Fibroblast of skin of back (primary cell): ENCODE measurements around the gene GAGE1. TPM values are rescaled to one million over a fixed set of nuclear protein-coding genes. Genes with fewer than 3 reads are reported as not detected.
"Not testable (repeated sequence)": the region's sequence is repeated elsewhere in the genome, so short reads cannot be mapped to it uniquely, and the experiment has no call there.

ENCODE experiments used
- DNase-seq: peaks from one replicate; pipeline ENCODE4 v3.0.0-alpha.2; 2013
- polyA plus RNA-seq, 2 experiments: library from polyadenylated mRNA; unstranded; fragments of 120-200 nt; gene quantifications; one replicate each; pipeline ENCODE4 v1.2.1, GENCODE V29; 2013; ENCODE audit not compliant: insufficient read length in 2 of 2

The GAGE1 gene
- polyA plus RNA-seq (2013, experiment 1 of 2; ENCODE audit: insufficient read length) = not detected
- polyA plus RNA-seq (2013, experiment 2 of 2; ENCODE audit: insufficient read length) = not detected

- not testable (repeated sequence) for DNase-seq
These were observed at the start of gene GAGE1 for GRCh38 chrX:49598720-49599119. GAGE1 (plus strand) TSS chrX:49599020; CDS start chrX:49600175, 1,155 bp downstream.

- not testable (repeated sequence) for DNase-seq
These were observed 47.8 kb upstream of the GAGE1 start, which contains the start of gene GAGE12E for GRCh38 chrX:49550989-49551388. GAGE12E (plus strand) TSS chrX:49551289; CDS start chrX:49552444, 1,155 bp downstream.

DNA sequence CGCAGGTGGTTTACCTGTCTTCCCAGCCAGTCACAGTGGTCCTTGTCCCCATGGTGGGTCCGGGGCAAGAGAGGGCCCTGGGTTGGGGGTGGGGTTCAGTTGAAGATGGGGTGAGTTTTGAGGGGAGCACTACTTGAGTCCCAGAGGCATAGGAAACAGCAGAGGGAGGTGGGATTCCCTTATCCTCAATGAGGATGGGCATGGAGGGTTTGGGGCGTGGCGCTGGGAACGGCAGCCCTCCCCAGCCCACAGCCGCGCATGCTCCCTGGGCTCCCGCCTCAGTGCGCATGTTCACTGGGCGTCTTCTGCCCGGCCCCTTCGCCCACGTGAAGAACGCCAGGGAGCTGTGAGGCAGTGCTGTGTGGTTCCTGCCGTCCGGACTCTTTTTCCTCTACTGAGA is 38.3 kb upstream of the GAGE1 start, which contains the start of gene GAGE12F:
Gene GAGE12F (plus strand): TSS at position 301 of the 400 bp plus-strand sequence. CDS start 1,155 bp downstream, outside the sequence.
- DNase-seq = not testable (repeated sequence)

GRCh38 chrX:49568728-49569127 is 30.1 kb upstream of the GAGE1 start:
- DNase-seq = not testable (repeated sequence)

- DNase-seq = not testable (repeated sequence)
These were observed 29.7 kb upstream of the GAGE1 start for GRCh38 chrX:49569152-49569551.

GRCh38 chrX:49570100-49570499 is 28.7 kb upstream of the GAGE1 start, which contains the start of gene GAGE12G:
GAGE12G (plus strand) TSS chrX:49570400; CDS start chrX:49571555, 1,155 bp downstream.
- not testable (repeated sequence) for DNase-seq

DNA sequence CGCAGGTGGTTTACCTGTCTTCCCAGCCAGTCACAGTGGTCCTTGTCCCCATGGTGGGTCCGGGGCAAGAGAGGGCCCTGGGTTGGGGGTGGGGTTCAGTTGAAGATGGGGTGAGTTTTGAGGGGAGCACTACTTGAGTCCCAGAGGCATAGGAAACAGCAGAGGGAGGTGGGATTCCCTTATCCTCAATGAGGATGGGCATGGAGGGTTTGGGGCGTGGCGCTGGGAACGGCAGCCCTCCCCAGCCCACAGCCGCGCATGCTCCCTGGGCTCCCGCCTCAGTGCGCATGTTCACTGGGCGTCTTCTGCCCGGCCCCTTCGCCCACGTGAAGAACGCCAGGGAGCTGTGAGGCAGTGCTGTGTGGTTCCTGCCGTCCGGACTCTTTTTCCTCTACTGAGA is 19.2 kb upstream of the GAGE1 start, which contains the start of gene GAGE12H:
Gene GAGE12H (plus strand): TSS at position 301 of the 400 bp plus-strand sequence. CDS start 1,155 bp downstream, outside the sequence.
- not testable (repeated sequence) for DNase-seq

DNA sequence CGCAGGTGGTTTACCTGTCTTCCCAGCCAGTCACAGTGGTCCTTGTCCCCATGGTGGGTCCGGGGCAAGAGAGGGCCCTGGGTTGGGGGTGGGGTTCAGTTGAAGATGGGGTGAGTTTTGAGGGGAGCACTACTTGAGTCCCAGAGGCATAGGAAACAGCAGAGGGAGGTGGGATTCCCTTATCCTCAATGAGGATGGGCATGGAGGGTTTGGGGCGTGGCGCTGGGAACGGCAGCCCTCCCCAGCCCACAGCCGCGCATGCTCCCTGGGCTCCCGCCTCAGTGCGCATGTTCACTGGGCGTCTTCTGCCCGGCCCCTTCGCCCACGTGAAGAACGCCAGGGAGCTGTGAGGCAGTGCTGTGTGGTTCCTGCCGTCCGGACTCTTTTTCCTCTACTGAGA is 9.6 kb upstream of the GAGE1 start, which contains the start of gene GAGE2A:
Gene GAGE2A (plus strand): TSS at position 301 of the 400 bp plus-strand sequence. CDS start 1,155 bp downstream, outside the sequence.
- not testable (repeated sequence) for DNase-seq

DNA sequence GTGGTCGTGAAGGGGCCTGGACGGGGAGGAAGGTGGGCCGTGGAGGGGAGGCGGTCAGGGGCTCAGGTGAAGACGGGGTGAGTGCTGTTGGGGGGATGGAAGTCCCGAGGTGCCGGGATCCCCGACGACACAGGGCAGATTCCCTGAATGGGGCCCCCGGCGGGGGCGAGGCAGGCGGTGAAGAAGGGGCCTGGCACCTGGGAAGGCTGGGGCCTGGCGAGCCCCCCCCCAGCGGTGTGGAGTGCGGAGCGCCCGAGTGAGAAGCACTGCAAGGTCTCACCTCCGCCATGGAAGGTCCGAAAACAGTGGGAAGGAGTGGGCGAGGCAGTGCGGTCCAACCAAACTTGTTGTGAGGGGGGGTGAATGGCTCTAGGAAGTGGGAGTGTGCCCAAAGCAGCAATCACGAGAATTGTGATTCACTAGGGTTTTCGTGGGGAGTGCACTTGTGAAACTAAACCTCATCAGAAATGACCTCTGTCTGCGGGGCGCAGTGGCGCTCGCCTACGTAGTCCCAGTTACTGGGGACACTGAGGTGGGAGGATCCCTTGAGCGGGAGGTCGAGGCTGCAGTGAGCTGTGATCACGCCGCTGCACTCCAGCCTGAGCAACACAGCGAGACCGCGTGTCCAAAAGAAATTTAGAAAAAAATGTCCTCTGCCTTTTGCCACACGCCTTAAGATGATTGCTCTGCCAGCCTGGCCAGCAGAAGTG is 8.9 kb upstream of the GAGE1 start:
- not testable (repeated sequence) for DNase-seq

DNA sequence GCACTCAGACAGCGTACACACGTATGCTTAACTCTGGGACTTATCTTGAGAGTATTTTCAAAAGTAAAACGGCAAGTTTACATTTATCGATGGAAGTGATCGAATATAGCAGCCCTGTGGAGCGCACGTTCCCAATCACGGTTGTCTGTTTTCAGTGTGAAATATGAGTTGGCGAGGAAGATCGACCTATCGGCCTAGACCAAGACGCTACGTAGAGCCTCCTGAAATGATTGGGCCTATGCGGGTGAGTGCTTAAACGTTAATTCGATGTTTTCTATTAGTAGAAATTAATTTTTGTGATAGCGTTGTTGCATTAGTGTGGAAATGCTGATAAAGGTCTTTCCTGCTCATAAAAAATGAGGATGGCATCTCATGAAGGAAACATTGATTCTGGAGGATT is 8.3 kb upstream of the GAGE1 start:
- DNase-seq = not testable (repeated sequence)

DNA sequence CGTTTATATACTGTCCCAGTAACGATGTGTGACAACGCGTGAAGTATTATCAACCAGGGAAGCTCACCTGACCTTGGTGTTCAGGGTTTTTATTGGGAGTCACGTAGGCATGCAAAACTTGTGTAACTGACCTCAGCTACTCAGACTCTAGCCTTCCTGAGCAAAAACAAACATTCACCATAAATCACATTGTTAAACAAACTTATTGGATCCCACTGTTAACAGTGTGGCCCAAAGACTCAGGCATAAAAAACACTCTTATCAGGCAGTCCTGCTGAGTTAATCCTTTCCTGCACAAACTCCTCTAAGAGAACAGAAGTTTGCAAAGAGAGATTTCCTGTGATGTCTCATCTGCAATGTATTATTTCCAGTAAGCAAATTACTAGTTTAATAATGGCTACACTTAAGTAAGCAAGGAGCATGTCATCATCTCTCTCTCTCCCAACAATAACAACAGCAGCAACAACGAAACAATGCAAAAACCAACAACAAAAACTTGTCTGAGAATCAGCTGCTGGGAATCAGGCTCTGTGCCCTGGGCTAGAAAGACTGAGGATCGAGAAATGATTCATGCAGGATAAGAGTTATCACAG is 12.0 kb downstream of the GAGE1 start:
- DNase-seq = no peak

GRCh38 chrX:49618574-49618973 is 19.8 kb downstream of the GAGE1 start:
- DNase-seq = no peak

GRCh38 chrX:49627086-49627777 is 28.4 kb downstream of the GAGE1 start:
- peak; percentile 2 for DNase-seq

- DNase-seq = no peak
These were observed 46.3 kb downstream of the GAGE1 start for GRCh38 chrX:49644991-49645637.

- no peak for DNase-seq
These were observed 57.7 kb downstream of the GAGE1 start for GRCh38 chrX:49656533-49656932.
